HCT116 (cell line): Measurements from ENCODE around the gene TEKT2. TPM values are rescaled to one million over a fixed set of nuclear protein-coding genes. Genes with fewer than 3 reads are reported as not detected.

Experiments used
- ATAC-seq: fragments of 200-7000 bp; cut with Tn5 transposase; 2 replicates; pipeline ENCODE4 v1.9.1; 2020; ENCODE audit warnings: mild to moderate bottlenecking, moderate library complexity
- BruUV-seq: library from RNA; stranded (reverse); fragments of 400-500 nt; replicated peaks from 2 replicates; lab custom pipeline; 2021; lab: Mats Ljungman, UMichigan
- CTCF ChIA-PET: fragments of 300-600 bp; sonication (Branson Sonifier 250); formaldehyde crosslinking; loops from one replicate; lab custom pipeline; 2021; ENCODE audit warnings: antibody characterized with exemption; lab: Charles Lee
- POLR2A ChIA-PET: fragments of 300-600, 350-600 bp; sonication (Branson Sonifier 250); formaldehyde crosslinking; loops from one replicate; lab custom pipeline; 2021; ENCODE audit warnings: antibody characterized with exemption; lab: Charles Lee
- RAD21 ChIA-PET, 2 experiments: fragments of 300-600 bp; sonication (Branson Sonifier 250); formaldehyde crosslinking; loops; one replicate each; lab custom pipeline; 2023; ENCODE audit warnings: low total read pairs in 2 of 2; ENCODE audit not compliant: uncharacterized antibody in 2 of 2, unreplicated experiment in 2 of 2, low non-redundant PET in 1 of 2; lab: Charles Lee
- DNase-seq: peaks from one replicate; pipeline ENCODE4 v3.0.0-alpha.2; 2010; ENCODE audit warnings: low read depth, low spot score
- H2AFZ ChIP-seq: fragments of 200-600 bp; shearing (Covaris generic), sonication (generic); 2 replicates; pipeline ENCODE4 v1.6.1; 2017; ENCODE audit warnings: low read depth, mixed run types, mixed read lengths, antibody characterized with exemption, low read length; ENCODE audit not compliant: poor library complexity, severe bottlenecking
- H3K27ac ChIP-seq: 2 replicates; pipeline ENCODE4 v1.5.1; 2012; ENCODE audit warnings: low read depth, low read length
- H3K27me3 ChIP-seq: fragments of 200-600 bp; sonication (generic); 2 replicates; pipeline ENCODE4 v1.6.1; 2016; ENCODE audit warnings: mixed run types, low read length, mixed read lengths; ENCODE audit not compliant: insufficient read depth
- H3K36me3 ChIP-seq, 2 experiments: fragments of 200-500 bp in 1 of 2; fragments of 200-600 bp in 1 of 2; sonication (Bioruptor generic) in 1 of 2; sonication (generic) in 1 of 2; 2 replicates each; pipeline versions ENCODE4 v1.5.1 to v1.6.1; 2014 to 2016; ENCODE audit warnings: low read length in 2 of 2, inconsistent platforms in 1 of 2, mixed read lengths in 1 of 2, mixed run types in 1 of 2; ENCODE audit not compliant: insufficient read depth in 2 of 2, control insufficient read depth in 1 of 2
- H3K4me1 ChIP-seq, 2 experiments: fragments of 200-600 bp in 1 of 2; sonication (generic) in 1 of 2; 2 replicates each; pipeline versions ENCODE4 v1.5.1 to v1.6.1; 2012 to 2017; ENCODE audit warnings: low read length in 2 of 2, inconsistent platforms in 1 of 2, mild to moderate bottlenecking in 1 of 2, mixed read lengths in 1 of 2, mixed run types in 1 of 2, moderate library complexity in 1 of 2; ENCODE audit not compliant: insufficient read depth in 2 of 2, control insufficient read depth in 1 of 2
- H3K4me2 ChIP-seq: fragments of 200-600 bp; sonication (generic); 2 replicates; pipeline ENCODE4 v1.6.1; 2017; ENCODE audit warnings: mixed run types, low read length, mixed read lengths
- H3K4me3 ChIP-seq, 2 experiments: fragments of 200-600 bp in 1 of 2; sonication (generic) in 1 of 2; replicated peaks in 1 of 2; 2 replicates each; pipeline ENCODE4 v1.5.1; 2011 to 2016; ENCODE audit warnings: low read length in 2 of 2, control low read depth in 1 of 2, low read depth in 1 of 2, mild to moderate bottlenecking in 1 of 2, mixed read lengths in 1 of 2, mixed run types in 1 of 2
- H3K79me2 ChIP-seq: fragments of 200-600 bp; sonication (generic); 2 replicates; pipeline ENCODE4 v1.6.1; 2017; ENCODE audit warnings: mild to moderate bottlenecking, mixed run types, low read length, moderate library complexity, mixed read lengths; ENCODE audit not compliant: insufficient read depth
- H3K9ac ChIP-seq: fragments of 200-600 bp; sonication (generic); 2 replicates; pipeline ENCODE4 v1.6.1; 2016; ENCODE audit warnings: low read length, mixed read lengths
- H3K9me2 ChIP-seq: fragments of 200-600 bp; sonication (generic), shearing (Covaris generic); 2 replicates; pipeline ENCODE4 v1.6.1; 2017; ENCODE audit warnings: mixed run types, mild to moderate bottlenecking, moderate library complexity; ENCODE audit not compliant: insufficient read depth
- H3K9me3 ChIP-seq, 2 experiments: fragments of 200-500 bp in 1 of 2; fragments of 200-600 bp in 1 of 2; sonication (Bioruptor generic) in 1 of 2; sonication (generic) in 1 of 2; 2 replicates each; pipeline ENCODE4 v1.6.1; 2014 to 2017; ENCODE audit warnings: low read length in 2 of 2, mixed read lengths in 2 of 2, inconsistent platforms in 1 of 2, low read depth in 1 of 2, mild to moderate bottlenecking in 1 of 2, mixed run types in 1 of 2, moderate library complexity in 1 of 2; ENCODE audit not compliant: control insufficient read depth in 1 of 2, insufficient read depth in 1 of 2
- H4K20me1 ChIP-seq: fragments of 200-600 bp; sonication (generic), shearing (Covaris generic); 2 replicates; pipeline ENCODE4 v1.6.1; 2017; ENCODE audit warnings: mixed run types, mild to moderate bottlenecking, moderate library complexity; ENCODE audit not compliant: insufficient read depth
- CBX3 ChIP-seq: IDR thresholded peaks from 2 replicates; pipeline ENCODE4 v1.6.1; 2012; ENCODE audit warnings: low read depth
- CTCF ChIP-seq, 3 experiments: fragments of 200-600 bp in 1 of 3; sonication (generic) in 1 of 3; IDR thresholded peaks in 2 of 3; conservative IDR thresholded peaks in 1 of 3; 2 replicates each; pipeline ENCODE4 v1.5.1; 2012 to 2017; ENCODE audit warnings: low read depth in 2 of 3, low read length in 2 of 3, antibody characterized with exemption in 1 of 3, borderline replicate concordance in 1 of 3, control low read depth in 1 of 3, mild to moderate bottlenecking in 1 of 3, mixed read lengths in 1 of 3, mixed run types in 1 of 3, moderate library complexity in 1 of 3; ENCODE audit not compliant: insufficient read depth in 1 of 3
- EGR1 ChIP-seq: IDR thresholded peaks from 2 replicates; pipeline ENCODE4 v1.6.1; 2012; ENCODE audit warnings: low read depth
- ELF1 ChIP-seq: IDR thresholded peaks from 2 replicates; pipeline ENCODE4 v1.6.1; 2012; ENCODE audit warnings: low read depth, borderline replicate concordance
- MAX ChIP-seq: IDR thresholded peaks from 2 replicates; pipeline ENCODE4 v1.6.1; 2012
- POLR2A ChIP-seq: IDR thresholded peaks from 2 replicates; pipeline ENCODE4 v1.7.0; 2011; ENCODE audit warnings: borderline replicate concordance; ENCODE audit not compliant: insufficient read depth, insufficient read length; ENCODE audit errors: extremely low read depth
- POLR2AphosphoS5 ChIP-seq: IDR thresholded peaks from 2 replicates; pipeline ENCODE4 v1.6.1; 2011; ENCODE audit warnings: mild to moderate bottlenecking, low read depth, low read length, moderate library complexity
- REST ChIP-seq: IDR thresholded peaks from 2 replicates; pipeline ENCODE4 v1.6.1; 2012; ENCODE audit warnings: low read depth
- SIN3A ChIP-seq: IDR thresholded peaks from 2 replicates; pipeline ENCODE4 v1.6.1; 2012; ENCODE audit warnings: low read depth
- SP1 ChIP-seq: IDR thresholded peaks from 2 replicates; pipeline ENCODE4 v1.6.1; 2012; ENCODE audit warnings: low read depth
- TCF7L2 ChIP-seq: IDR thresholded peaks from 2 replicates; pipeline ENCODE4 v1.7.0; 2011; ENCODE audit warnings: borderline replicate concordance, inconsistent platforms; ENCODE audit not compliant: insufficient read depth, insufficient read length; ENCODE audit errors: extremely low read depth
- ZBTB33 ChIP-seq: IDR thresholded peaks from 2 replicates; pipeline ENCODE4 v1.6.1; 2011; ENCODE audit warnings: mild to moderate bottlenecking, low read length, moderate library complexity; ENCODE audit not compliant: insufficient replicate concordance; ENCODE audit errors: extremely low read depth
- ZNF274 ChIP-seq: fragments of 200-500 bp; sonication (Bioruptor generic); IDR thresholded peaks from 2 replicates; pipeline ENCODE4 v1.6.1; 2014; ENCODE audit warnings: mild to moderate bottlenecking, low read depth, low read length, inconsistent platforms
- intact Hi-C: fragments of 100-400 bp; cut with micrococcal nuclease; formaldehyde crosslinking; loops from 2 replicates; pipeline ENCODE4 v1.10.0; 2022
- total RNA-seq: library from RNA; stranded (reverse); gene quantifications from one replicate; pipeline ENCODE4 v1.2.1, GENCODE V29; 2021; ENCODE audit not compliant: unreplicated experiment

Gene TEKT2
- total RNA-seq, 1 experiment from 2014 or later, result not detected

GRCh38 chr1:36091698-36092097, 7.8 kb downstream of the TEKT2 start:
- BruUV-seq, result no TSS peak
- Histone ChIP-seq H3K4me2 (no peak overlapping the region), H3K79me2 (peaks cover 27% of the 10 kb centered on the region), H3K27me3 (no peaks in the 10 kb centered on the region), H3K4me1 (peaks cover 0 to 16% of the 10 kb centered on the region in 2 experiments; a peak in 2 of 4 replicates), H3K9ac (no peak overlapping the region), H3K9me2 (no peaks in the 10 kb centered on the region), H3K9me3 (no peaks in the 10 kb centered on the region), H3K4me3 (no peak overlapping the region), H3K36me3 (peaks cover 26 to 31% of the 10 kb centered on the region in 2 experiments; a peak in 3 of 4 replicates), H2AFZ (no peak overlapping the region), H4K20me1 (no peaks in the 10 kb centered on the region), H3K27ac (no peak overlapping the region)
- intact Hi-C loops, result no loop called here
- ATAC-seq (no peak), DNase-seq (no peak)
- ChIA-PET CTCF (no interaction called here), RAD21 (no interaction called here), POLR2A (no interaction called here)
- TF ChIP-seq EGR1 (no peak), MAX (no peak), SIN3A (no peak), POLR2A (no peak), SP1 (no peak), TCF7L2 (no peak), CBX3 (no peak), ZNF274 (no peak), REST (no peak), ELF1 (no peak), ZBTB33 (no peak), POLR2AphosphoS5 (no peak), CTCF (IDR thresholded peaks at IDR 0.05 in 2 of 3, conservative IDR thresholded peaks at IDR 0.05 in 1 of 3; ENCODE audit: borderline replicate concordance in 1 of 3, insufficient read depth in 1 of 3, low read depth in 2 of 3, low read length in 2 of 3) (no peak)
